ENCODE data around the gene ETF1.

Gene ETF1

GRCh38 chr5:138542956-138543729, at the start of gene ETF1:
Gene ETF1 (minus strand): TSS chr5:138543236. CDS start chr5:138542918, 318 bp downstream.
- peak; percentile 99 to 100 for DNase-seq

GRCh38 chr5:138588013-138588788, 45.2 kb upstream of the ETF1 start:
- DNase-seq: no peak

- DNase-seq: no peak
These were observed 42.1 kb upstream of the ETF1 start for GRCh38 chr5:138585157-138585556.

- no peak for DNase-seq
These were observed 41.1 kb upstream of the ETF1 start for GRCh38 chr5:138583984-138584637.

DNA sequence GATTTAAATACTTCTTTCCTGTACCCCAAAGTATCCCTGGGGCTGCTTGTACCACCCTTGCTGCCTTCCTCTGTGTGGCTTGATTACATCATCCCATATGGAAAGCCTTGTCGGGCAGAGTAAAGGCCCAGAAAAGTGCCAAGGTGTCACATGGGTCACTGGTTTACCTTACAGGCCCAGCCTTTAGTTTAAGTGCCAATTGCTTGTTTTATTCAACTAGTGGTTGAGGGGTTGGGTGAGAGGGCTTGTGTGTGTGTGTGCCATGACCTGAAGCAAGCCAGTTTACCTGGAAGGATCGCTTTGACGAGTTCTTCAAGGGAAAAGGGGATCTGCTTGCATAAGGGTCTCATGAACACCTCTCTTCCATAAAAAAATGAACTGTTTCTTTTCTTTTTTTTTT, 39.9 kb upstream of the ETF1 start:
- DNase-seq: no peak

- DNase-seq: no peak
These were observed 37.7 kb upstream of the ETF1 start for GRCh38 chr5:138580777-138581176.

- DNase-seq: no peak
These were observed 37.0 kb upstream of the ETF1 start for GRCh38 chr5:138580001-138580400.

GRCh38 chr5:138579517-138579863, 36.5 kb upstream of the ETF1 start:
- no peak for DNase-seq

DNA sequence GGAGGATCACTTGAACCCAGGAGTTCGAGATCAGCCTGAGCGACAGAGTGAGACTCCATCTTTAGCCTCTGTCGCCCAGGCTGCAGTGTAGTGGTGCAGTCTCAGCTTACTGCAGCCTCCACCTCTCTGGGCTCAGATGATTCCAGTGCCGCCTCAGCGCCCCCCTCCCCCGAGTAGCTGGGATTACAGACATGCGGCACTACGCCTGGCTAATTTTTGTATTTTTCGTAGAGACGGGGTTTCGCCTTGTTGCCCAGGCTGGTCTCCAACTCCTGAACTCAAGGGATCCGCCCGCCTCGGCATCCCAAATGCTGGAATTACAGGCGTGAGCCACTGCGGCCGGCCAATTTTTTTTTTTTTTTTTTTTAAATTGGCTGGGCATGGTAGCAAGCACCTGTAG, 34.4 kb upstream of the ETF1 start:
- DNase-seq: no peak

GRCh38 chr5:138575194-138576015, 32.4 kb upstream of the ETF1 start, which contains the start of gene HSPA9:
Gene HSPA9 (minus strand): TSS chr5:138575401. CDS start chr5:138575318, 83 bp downstream.
- peak; percentile 96 for DNase-seq

DNA sequence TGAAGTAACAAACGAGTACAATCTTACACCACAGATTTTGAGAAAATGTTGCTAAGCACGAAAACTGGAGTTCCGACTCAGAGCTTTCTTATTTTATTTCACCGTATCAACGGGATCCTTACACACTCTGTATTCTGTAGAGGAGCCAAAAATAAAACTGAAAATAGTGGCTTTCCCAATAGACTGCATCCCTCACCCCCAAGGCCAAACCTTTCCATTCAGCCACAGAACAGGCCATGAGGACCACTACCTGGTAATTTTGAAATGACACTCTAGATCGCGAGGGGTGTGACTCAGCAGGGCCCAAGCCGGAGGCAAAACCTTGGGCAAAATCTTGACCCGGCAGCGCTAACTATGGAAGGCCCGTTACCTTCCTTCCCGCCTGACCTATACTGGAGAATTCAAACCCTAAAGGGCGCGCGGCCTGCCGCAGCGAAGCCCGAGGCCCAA, 31.7 kb upstream of the ETF1 start:
- no peak for DNase-seq

DNA sequence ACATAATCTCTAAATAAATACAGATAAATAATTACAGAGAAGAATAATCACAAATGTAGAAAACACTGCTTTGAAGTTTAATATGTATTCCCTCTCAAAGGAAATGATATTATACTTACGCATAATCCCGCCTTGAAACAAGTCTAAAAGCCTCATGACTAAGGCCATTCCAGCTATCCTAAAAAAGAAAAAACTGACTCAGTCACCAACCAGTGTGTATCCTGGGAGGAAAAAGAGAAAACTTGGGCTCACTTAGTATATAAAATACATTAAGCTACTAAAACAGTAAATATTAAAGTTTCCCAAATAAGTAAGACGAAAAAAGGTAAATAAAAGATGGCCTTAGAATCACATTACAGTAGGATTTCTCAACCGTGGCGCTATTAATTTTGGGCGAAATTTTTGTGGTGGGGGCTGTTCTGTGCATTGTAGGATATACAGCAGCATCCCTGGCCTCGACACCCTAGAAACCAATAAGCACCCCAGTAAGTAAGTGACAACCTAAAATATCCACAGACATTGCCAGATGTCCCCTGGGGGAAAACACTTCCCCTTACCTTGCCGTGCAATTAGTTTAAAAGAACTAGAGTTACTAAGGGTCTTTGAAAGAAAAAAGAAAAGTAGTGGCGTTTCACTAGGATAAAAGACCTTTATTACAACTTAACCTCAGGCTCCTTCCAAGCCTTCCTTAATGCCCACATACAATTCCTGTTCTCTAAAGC, 31.1 kb upstream of the ETF1 start:
- no peak for DNase-seq

DNA sequence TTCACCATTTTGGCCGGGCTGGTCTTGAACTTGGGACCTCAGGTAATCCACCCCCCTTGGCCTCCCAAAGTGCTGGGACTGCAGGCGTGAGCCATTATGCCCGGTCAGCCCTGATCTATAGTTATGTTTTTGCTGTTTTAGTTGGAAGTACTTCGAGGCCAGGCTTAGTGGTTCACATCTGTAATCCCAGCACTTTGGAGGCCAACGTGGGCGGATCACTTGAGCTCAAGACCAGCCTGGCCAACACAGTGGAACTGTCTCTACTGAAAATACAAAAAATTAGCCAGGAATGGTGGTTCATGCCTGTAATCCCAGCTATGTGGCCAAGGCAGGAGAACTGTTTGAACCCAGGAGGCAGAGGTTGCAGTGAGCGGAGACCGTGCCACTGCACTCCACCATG, 30.2 kb upstream of the ETF1 start:
- DNase-seq: no peak

GRCh38 chr5:138570871-138571270, 27.8 kb upstream of the ETF1 start:
- no peak for DNase-seq

GRCh38 chr5:138569782-138570181, 26.7 kb upstream of the ETF1 start:
- no peak for DNase-seq

- DNase-seq: no peak
These were observed 25.2 kb upstream of the ETF1 start for GRCh38 chr5:138568061-138568824.

- no peak for DNase-seq
These were observed 23.8 kb upstream of the ETF1 start for GRCh38 chr5:138566792-138567191.

DNA sequence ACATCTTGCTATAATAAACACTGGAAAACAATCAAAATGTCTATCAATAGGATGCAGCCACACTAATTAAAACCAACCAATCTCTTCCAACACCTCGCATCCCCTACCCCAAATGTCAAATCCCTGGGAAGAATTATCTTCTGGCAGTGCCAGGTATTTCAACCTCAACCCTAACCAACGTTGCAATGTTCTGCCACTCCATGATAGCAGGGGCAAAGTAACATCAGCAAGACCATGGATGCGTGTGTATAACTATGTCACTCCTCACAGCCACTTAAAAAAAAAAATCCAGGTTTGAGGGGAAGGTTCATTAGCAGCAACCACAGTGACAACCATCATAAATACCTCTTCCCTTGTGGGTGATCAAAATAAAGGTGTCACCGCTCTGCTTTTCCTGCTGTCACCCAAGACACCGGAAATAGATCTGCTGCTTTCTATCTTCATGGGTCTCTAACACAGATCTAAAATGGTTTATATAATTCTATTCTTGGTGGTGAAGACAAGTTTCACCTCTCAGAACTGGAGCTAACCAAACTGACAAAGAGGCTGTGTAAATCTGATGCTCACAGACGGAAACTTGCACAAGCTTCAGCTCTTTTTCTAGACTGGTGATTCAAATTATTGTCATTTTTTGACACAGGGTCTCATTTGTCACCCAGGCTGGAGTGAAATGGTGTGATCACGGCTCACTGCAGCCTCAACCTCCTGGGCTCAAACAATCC, 22.2 kb upstream of the ETF1 start:
- no peak for DNase-seq

- no peak for DNase-seq
These were observed 21.2 kb upstream of the ETF1 start for GRCh38 chr5:138564242-138564641.

DNA sequence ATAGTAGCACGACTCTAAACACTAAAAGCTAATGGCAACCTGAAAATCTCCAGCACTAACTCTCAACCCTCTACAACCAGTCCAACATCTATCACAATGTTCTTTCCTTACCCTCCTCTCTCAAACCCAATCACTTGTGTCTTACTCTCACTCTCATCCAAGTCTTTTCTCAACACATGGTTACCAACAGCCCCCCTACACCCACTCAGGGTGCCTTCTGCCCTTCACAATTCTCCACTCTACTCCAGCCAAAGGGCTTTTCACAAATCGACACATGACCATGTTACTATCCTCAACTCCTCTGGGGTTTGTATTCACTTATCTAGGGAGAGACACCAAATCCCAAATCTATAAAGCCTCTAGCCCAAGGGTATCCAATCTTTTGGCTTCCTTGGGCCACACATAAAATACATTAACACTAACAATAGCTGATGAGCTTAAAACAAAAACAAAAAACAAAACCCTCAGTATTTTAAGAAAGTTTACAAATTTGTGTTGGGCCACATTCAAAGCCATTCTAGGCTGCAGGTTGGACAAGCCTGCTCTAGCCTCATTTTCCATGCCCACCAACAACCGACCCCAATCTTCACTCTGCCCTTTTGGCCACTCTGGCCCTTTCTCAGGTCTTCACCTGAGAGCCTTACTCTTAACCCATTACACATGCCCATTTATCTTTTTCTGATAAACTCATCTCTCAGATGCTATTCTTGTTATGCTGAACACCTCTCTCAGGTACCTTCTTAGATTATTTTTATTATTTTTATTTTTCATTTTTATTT, 20.5 kb upstream of the ETF1 start:
- no peak for DNase-seq

Measured in stimulated activated CD4-positive, alpha-beta T cell treated with anti-CD3 and anti-CD28 coated beads, Interleukin-2, amount 100 ng/mL, for 24 hours (primary cell).